HG03025 (cell line): ENCODE results near the gene FYN.
"Not testable (repeated sequence)": the region's sequence is repeated elsewhere in the genome, so short reads cannot be mapped to it uniquely, and the experiment has no call there.

ENCODE experiments used
- ATAC-seq: cut with Tn5 transposase; IDR thresholded peaks from one replicate; pipeline ENCODE4 v1.9.1; 2021; ENCODE audit warnings: mild to moderate bottlenecking, moderate library complexity; ENCODE audit not compliant: unreplicated experiment, low FRiP score

Gene FYN

DNA sequence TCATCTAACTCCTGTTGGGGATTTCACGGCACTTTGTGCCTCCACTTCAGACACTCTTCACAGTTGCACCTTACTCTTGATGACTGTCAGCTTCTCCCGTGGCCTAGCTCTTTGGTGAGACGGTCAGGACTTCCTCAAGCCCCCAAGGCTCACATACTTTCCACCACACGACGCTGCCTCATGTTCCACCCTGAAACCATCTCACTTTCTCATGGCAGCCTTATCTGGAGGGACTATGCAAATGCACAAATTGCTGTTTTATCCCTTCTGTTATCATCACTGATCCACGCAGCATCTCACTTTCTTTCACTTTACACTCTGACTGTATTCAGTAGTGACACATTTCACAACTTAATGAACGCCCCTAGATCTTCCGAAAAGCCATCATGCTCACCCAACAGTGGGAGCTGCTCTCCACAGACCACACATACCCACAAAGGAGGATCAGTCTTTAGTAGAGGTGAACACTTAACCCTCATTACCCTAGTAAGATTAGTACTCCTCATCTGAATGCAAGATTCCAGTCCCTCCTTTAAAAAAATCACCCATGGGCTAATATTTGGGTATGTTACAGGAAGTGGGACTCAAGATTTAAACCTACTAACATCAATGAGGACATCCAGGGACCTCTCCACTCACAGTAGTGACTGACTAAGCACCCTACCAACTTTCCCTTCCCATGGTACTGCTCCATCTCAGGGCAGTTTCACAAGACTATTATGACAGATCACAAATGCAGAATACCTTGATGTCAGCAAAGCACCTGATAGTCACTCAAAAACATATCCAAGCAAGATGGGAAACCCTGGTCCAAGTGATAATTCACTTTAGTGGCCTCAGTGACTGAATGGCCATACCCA is 35.4 kb downstream of the FYN start:
- peak; percentile 70 for ATAC-seq

DNA sequence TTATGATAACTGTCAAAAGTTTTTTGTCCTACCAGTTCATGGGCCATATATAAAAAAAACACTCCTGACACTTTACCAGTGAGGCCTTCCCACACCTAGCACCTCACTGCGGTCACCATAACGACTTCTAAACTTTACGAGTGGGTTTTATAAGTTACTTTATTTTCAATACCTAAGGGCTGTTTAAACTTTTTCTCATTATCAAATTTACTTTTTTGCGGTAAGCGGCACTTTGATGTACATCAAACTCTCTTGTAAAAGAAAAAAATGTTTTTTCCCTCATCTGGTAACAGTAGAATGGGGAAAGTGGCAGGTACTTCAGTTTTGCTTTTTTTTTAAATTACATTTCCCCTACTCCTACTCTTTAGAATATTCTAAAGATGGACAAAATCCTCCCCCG is 36.2 kb downstream of the FYN start:
- ATAC-seq: no peak

DNA sequence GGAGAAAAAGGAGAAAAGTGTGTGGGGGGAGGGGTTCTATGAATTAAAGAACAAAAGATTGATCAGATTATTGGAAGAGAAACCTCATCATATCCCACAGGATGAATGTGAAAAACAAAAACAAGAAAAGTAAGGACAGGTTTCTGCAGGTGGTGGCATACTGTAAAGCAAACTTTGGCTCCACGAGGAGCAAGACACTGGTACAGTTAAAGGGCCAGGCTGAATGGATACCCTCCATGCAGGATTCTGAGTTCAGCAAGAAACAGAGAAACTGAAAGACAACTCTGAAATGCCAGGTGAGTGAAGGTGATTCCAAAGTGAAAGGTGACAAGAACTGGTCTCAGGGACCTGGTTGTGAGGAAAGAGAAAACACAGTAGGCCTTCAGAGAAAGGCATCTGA is 37.4 kb downstream of the FYN start:
- no peak for ATAC-seq

DNA sequence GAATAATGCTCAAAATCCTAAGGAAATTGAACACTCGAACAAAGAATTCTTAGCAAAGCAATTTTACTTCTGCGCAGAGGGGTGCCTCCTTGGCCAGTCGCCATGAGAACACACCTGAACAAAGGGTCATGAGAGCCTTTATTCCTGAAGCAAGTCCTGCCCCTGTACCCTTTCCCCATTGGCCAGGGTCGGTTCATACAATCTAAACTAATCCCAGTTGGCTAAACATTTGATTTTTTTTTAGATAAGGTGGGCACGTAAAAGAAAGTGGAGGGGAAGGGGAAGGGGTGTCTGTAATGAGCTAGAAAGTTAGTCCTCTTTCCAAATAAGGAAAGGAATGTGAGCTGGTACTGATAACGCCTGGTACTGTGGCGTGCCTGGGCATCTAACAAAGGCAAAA is 37.9 kb downstream of the FYN start:
- not testable (repeated sequence) for ATAC-seq

DNA sequence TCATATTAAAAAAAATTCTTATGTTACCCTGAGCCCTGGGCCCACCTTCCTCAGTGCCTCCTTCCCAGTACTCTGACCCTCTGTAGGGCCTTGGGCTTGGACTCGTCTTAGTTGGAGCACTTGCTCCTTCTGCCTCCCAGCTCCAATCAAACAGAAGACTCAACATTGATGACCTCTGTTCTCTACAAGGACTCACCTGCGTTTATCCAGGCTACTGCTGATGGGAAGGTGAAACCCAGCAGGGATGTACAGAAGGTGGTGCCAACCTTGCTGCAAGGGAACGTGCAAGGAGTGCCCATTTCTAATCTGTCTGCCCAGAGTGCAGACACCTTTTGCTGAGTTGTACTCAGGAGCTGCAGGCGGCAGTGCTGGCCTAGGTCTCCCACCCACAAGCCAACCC is 38.9 kb downstream of the FYN start:
- ATAC-seq: no peak

DNA sequence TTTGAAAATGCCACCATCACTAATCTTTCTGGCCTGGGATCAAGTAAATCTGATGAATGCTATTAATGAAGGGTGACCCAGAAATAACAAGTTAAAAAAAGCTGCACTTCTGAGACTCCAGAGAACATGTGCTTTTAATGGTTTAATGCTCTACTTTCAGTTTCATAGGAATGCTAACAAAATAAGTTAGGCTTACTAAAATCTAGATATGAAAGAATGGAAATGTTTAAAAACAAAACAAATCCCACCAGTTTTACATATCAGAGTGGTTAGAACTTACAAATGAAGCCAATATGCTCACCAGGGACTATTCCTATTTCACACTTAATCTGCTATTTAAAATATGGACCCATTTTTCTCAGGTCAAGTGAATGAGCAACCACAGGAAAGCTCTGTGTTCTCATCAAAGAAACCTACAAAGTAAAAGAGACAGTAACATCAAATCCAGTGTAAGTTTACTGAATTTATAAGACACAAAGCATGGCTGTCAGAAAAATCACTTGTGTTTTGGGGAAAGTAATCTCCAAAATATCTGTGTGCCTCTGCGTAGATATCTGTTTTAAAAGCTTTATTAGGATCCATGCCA is 40.3 kb downstream of the FYN start:
- ATAC-seq: no peak

DNA sequence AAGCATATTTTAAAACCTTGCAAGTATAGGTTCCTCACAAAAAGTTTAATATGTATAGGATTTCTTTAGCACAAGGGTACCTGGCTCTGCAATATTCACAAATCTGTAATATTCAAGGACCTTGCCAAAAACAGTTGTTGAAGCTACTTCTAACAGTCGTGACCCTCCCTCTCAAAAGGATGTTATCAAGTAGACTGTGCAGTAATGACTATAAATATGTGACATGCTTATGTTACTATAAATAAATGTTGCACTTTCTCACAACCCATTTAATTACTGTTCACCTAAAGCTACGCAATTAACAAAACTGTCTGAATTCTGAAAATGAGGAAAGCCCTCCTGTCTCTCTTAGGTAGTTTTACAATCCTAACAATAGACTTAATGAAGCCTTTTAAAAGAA is 41.8 kb downstream of the FYN start:
- no peak for ATAC-seq

DNA sequence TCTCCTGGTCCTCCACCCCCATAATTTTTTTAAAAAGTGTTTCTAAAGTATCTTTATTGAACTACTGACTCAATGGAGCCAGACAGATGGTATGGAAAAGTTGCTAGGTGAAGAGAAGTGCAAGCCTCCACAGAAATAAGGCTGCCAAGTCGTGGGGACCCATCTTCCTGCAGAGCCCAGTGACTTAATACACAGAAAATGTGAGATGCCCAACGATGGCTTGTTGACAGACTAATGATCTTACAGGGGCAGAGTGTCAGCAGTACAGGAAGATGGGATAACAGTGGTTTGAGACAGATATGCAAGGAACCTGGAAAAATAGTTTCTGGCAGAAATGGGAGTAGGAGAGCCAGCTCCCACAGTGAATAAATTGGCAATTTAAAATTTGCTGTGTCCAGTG is 43.3 kb downstream of the FYN start:
- no peak for ATAC-seq

DNA sequence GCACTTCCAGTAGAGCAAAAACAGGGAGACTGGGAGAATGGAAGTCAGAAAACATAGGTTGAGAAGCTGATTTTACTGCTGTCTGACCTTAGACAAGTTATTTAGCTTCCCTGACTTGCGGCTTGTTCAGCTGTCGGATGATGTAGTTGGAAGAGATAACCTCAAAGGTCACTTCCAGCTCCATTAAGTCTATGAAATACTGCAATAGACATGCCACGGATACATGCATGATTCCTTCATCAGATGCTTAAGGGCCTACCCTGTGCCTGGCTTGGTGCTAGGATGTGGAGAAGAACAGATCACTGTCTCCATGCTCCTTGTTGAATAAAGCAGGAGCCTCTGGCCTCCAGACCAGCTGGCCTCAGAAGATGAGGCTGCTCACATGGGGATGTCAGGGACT is 43.7 kb downstream of the FYN start:
- no peak for ATAC-seq

DNA sequence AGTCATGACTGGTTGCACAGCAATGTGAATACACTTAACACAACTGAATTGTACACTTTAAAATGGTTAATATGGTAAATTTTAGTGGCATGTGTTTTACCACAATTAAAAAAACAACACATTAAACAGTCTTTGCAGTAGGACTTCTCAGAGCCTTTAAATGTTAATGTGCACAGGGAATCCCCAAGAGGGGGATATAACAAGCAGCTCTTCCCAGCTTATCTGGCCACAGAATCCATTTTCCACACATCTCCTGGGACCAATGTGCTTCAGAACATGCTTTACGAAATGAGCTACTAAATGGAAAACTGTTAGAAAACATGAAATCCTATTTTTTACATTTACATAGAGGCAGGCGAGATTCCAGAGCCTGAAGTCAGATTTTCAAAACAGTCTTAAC is 44.4 kb downstream of the FYN start:
- ATAC-seq: no peak

DNA sequence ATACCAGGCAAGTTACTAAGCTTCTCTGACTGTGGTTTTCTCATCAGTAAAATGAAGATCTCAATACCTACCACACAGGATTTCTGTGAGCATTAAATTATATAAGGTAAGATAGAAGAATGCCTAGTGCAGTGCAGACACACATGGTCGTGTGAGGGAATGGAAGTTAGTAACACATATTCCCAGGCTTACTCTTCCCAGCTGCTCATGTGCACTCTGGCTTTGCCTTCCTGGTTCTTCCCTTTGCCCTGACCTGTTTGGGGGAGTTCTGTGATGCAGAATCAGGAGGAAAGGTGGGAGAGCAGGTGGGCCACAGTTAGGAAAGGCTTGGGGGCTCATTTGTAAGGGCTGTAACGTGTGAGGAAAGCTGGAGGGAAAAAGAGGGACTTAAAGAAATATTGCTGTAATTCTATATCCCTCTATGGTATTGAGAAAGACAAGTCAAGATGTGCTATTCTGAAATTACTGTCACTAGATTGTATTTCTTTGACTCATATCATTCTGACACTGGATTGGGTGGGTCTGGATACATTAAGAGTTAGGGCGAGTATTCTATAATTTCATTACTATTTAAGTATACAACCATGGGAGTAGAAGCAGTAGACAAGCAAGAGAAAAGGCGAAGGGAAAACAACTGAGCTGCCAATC is 47.7 kb downstream of the FYN start:
- ATAC-seq: no peak

DNA sequence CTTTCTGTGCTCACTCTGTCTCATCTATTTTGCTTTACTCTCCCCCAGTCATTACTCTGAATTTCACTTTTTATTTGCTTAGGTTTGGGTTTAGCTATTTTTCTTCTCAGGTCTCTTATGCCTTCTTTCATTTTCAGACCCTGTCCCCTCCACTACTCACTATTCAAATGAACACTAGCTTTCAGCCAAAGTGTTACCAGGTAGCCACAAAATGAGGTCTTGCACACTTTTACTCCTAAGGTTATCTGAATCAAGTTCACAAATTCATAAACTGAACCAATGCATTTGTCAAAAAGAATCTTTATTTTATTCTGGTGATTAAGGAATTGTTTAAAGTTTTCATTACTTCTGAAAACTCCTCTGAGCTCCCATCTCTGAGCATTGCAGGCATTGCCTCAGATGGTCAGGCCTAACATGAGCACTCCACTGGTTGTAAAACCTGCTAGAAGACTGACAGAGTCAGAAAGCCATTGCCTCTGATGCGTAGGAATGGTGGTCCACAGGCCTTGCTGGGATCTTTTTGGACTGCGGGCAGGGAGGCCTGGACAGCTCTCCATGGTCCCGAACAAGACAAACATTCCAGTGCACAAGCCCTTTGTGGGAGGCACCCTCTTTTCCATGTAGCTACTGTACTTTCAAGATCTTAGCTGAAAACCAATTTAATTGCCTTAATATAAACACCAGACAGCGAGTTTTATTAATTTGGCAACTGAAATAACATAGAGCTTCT is 48.5 kb downstream of the FYN start:
- ATAC-seq: peak; percentile 85

DNA sequence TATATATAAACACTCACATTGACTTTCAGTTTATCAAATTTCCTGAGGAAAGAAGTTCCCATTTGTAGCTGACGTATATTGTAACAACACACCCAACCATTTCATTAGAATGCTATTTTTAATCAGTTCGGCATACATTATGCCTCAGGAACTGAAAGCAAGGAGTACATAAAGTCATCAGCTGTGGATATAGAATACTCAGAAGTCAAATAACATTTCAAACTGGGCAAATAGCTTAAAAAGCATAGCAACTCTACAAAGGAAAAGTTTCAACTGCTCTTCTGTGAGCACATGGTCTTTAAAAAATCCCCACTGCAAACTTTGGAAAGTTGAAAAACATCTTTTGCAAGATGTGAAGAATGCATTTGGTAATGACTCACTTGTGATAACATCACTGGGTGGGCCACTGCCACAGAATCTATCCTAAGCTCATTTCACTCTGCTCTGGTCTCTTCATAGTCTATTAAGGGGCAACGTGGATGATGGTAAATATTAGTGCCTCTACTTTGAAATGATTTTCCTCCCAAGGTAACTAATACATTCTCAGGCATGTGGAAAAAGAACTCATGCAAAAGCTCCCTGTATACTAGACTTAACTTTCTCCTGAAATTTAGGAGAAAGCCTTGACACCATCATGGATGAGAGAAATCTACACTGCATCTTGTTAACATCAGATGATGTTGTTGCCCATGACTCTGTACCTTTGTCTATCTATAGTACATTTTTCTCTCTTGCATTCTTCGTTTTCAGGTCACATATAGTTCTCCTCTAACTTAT is 49.2 kb downstream of the FYN start:
- ATAC-seq: no peak

DNA sequence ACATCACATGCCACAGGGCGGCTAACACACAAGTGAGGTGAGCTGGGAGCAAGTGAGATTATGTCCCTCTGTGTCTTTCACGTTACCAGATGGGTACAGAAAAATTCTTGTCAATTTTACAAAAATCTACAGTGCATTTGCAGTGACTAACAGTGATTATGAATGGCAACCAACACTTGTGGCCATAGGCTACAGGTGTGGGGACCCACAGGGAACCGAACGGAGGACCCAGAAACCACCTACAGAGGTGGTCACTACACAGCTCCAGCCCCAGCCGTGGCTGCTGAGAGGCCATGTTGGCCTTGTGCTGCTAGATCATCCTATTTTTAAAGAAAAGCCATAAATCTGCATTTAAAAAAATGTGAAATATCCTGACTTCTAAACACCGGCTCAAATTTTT is 50.2 kb downstream of the FYN start:
- ATAC-seq: no peak

DNA sequence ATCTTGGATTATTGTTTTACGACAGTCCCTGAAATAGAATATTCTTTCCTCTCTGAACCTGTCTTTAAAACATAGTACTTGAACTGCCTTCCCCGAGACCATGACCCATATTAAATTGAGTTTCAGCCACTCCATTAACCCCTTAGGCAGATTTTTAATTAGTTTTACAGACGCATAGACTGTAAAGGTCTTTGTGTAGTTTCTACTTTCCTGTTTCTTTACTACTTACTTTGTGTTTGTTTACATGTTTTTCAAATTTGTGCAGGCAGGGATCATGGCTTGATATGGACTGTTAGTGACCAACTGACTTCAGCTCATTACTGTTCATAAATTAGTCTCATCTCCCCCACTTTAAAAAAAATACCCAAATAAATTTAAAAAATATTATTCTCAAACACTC is 53.8 kb downstream of the FYN start:
- no peak for ATAC-seq

DNA sequence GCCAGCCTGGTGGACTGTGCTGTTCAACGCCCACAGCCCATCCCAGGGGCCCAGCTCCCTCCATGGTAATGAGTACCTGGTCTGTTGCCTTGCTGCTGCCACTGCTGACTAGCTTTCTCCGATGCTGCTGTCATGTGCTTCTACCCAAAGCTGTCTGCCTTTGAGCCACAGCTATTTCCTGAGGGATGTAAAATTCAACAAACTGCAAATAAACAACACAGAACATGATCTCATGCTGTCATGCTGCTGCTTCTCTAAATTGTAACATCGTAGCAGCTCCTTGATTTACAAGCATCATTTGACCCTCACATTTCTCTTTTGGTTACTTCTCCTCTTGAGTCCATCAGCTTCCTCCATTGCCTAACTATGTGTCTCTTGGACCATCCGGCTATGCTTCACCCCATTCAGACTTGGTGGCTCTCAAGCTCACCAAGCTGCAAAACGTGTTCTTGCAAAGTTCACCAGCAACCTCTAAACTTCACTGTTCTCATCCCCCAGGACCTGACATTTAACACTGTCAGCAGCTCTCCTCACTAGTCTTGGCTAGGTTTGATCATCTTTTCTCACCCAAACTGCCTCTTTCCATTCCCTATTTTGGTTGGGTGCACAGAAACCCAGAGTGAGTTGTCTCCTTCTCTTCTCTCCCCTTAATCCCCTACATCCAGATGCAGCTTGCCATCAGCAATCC is 54.6 kb downstream of the FYN start:
- no peak for ATAC-seq

DNA sequence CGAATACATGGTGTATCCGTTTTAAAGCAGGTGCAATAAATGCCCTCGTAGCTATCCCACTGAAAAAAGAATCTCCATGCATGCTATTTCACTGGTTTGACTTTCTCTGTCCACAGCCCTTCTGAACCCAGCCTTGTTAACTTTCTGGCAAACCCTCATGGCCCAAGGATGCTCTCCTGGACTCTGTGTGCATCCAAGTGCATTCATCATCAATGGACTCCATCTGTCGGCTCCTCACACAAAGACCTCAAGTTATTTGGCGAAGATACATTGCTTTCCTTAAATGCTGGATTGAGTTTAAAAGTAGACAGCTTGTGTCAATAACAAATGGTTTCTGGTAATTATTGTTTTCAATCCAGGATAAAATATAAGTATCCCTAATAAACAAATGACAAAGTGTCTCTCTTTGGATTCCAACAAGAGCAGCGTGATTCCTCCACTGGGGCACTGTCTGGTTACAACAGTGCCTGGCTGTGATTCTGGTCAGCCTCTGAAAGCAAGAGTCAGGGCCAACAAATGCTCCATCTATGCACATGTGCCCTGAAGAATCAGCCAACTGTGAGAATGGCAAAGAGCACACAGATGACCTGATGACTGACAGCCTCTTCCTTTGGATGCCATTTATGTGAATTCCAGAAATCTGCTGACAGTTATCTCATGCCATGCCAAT is 55.7 kb downstream of the FYN start:
- ATAC-seq: no peak

DNA sequence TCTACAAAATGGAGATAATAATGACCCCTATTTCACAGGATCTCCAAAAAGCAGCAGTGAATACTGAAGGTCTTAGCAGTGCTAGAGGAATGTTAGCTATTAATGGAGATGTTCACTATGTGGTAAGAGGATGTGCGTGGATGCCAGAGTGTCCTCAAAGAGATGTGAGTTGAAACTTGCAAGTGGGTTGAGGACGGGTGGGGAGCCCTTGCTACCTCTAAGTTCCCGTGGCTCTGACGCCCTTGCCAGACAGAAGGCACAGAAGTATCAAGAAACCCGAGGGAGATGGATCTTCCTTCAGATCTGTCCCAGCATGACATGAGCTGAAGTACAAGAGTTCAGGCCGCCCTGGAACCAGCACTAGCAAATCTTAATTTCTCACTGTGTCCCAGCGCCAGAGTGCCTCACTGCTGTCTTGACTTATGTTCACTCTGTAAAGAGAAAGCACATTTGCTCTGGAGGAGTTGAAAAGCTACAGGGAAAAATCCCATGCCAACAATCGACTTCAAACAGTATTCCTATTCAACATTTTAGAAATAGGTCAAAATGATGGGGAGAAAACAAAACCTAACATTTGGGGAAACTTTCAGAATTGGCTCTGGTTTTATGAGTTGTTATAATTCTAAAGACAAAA is 59.5 kb downstream of the FYN start:
- no peak for ATAC-seq

DNA sequence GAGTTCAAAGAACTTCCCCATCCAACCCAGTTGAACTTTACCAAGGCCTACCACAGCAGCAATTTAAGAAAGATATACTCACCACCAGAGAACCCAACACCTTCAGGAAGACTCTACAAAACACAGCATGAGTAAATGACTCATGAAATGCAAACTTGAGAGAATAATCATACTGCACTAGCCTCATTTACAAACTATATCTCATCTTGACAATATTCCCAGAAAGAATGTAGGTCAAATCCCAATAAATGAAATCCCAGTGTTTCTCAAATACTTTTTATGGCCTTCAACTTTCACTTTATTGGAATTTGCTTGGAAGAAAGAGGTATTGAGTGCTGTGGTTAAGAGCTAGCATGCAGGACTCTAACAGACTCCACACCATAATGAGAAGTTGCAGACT is 60.0 kb downstream of the FYN start:
- ATAC-seq: no peak
